Mesenchymal stem cell (in vitro differentiated cells and primary cell): ENCODE data around the gene ADGRF5.

Source experiments
- DNase-seq: peaks from one replicate; pipeline ENCODE4 v3.0.0-alpha.2; 2013
- H2AFZ ChIP-seq: one replicate; pipeline ENCODE4 v1.6.1; 2013; ENCODE audit warnings: low read depth, mild to moderate bottlenecking, control low read depth, inconsistent platforms, low read length, moderate library complexity
- H2AK5ac ChIP-seq: 2 replicates; pipeline ENCODE4 v1.6.1; 2013; ENCODE audit warnings: low read length, moderate library complexity, mild to moderate bottlenecking, inconsistent platforms; ENCODE audit not compliant: severe bottlenecking
- H2BK120ac ChIP-seq: one replicate; pipeline ENCODE4 v1.6.1; 2013; ENCODE audit warnings: low read depth, mild to moderate bottlenecking, inconsistent platforms, low read length, moderate library complexity
- H2BK12ac ChIP-seq, 2 experiments: one replicate each; pipeline ENCODE4 v1.6.1; 2013; ENCODE audit warnings: inconsistent platforms in 2 of 2, low read length in 2 of 2, mild to moderate bottlenecking in 2 of 2, moderate library complexity in 2 of 2, control low read depth in 1 of 2
- H2BK15ac ChIP-seq: one replicate; pipeline ENCODE4 v1.6.1; 2013; ENCODE audit warnings: mild to moderate bottlenecking, low read depth, inconsistent platforms; ENCODE audit not compliant: poor library complexity, severe bottlenecking
- H2BK5ac ChIP-seq: 2 replicates; pipeline ENCODE4 v1.6.1; 2013; ENCODE audit warnings: low read depth, mild to moderate bottlenecking, low read length, control low read depth, inconsistent platforms; ENCODE audit not compliant: poor library complexity, severe bottlenecking
- H3K14ac ChIP-seq, 2 experiments: one replicate each; pipeline ENCODE4 v1.6.1; 2013; ENCODE audit warnings: inconsistent platforms in 2 of 2, low read length in 2 of 2, control low read depth in 1 of 2, mild to moderate bottlenecking in 1 of 2, moderate library complexity in 1 of 2
- H3K18ac ChIP-seq, 2 experiments: one replicate each; pipeline ENCODE4 v1.6.1; 2013; ENCODE audit warnings: inconsistent platforms in 2 of 2, low read length in 2 of 2, control low read depth in 1 of 2, low read depth in 1 of 2, mild to moderate bottlenecking in 1 of 2
- H3K23ac ChIP-seq, 2 experiments: one replicate each; pipeline ENCODE4 v1.6.1; 2013; ENCODE audit warnings: inconsistent platforms in 2 of 2, low read length in 2 of 2, mild to moderate bottlenecking in 2 of 2, moderate library complexity in 2 of 2, control low read depth in 1 of 2
- H3K27ac ChIP-seq: 2 replicates; pipeline ENCODE4 v1.5.1; 2013; ENCODE audit warnings: mild to moderate bottlenecking, moderate library complexity, low read length, control low read depth, inconsistent platforms; ENCODE audit not compliant: poor library complexity, severe bottlenecking
- H3K27me3 ChIP-seq, 2 experiments: 2 replicates each; pipeline versions ENCODE4 v1.6.1 to v1.7.0; 2013; ENCODE audit warnings: low read length in 2 of 2, mild to moderate bottlenecking in 2 of 2, moderate library complexity in 2 of 2, control low read depth in 1 of 2, inconsistent platforms in 1 of 2; ENCODE audit not compliant: control insufficient read depth in 1 of 2, insufficient read depth in 1 of 2
- H3K36me3 ChIP-seq, 2 experiments: 2 replicates each; pipeline versions ENCODE4 v1.6.1 to v1.7.0; 2013; ENCODE audit warnings: low read length in 2 of 2, control low read depth in 1 of 2, inconsistent platforms in 1 of 2, low read depth in 1 of 2, mild to moderate bottlenecking in 1 of 2; ENCODE audit not compliant: insufficient read depth in 2 of 2, control insufficient read depth in 1 of 2
- H3K4ac ChIP-seq, 2 experiments: one replicate each; pipeline ENCODE4 v1.6.1; 2013; ENCODE audit warnings: inconsistent platforms in 2 of 2, low read length in 2 of 2, mild to moderate bottlenecking in 2 of 2, moderate library complexity in 2 of 2, control low read depth in 1 of 2, low read depth in 1 of 2
- H3K4me1 ChIP-seq: 2 replicates; pipeline ENCODE4 v1.6.1; 2013; ENCODE audit warnings: low read depth, low read length, control low read depth; ENCODE audit not compliant: control insufficient read depth, insufficient read depth
- H3K4me2 ChIP-seq: 2 replicates; pipeline ENCODE4 v1.6.1; 2013; ENCODE audit warnings: low read length, mild to moderate bottlenecking, inconsistent platforms; ENCODE audit not compliant: poor library complexity, severe bottlenecking
- H3K4me3 ChIP-seq, 2 experiments: 2 replicates each; pipeline versions ENCODE4 v1.5.1 to v1.7.0; 2013; ENCODE audit warnings: low read length in 2 of 2, mild to moderate bottlenecking in 2 of 2, control low read depth in 1 of 2, low read depth in 1 of 2; ENCODE audit not compliant: insufficient read depth in 1 of 2
- H3K79me1 ChIP-seq: replicated peaks from 2 replicates; pipeline ENCODE4 v1.6.1; 2013; ENCODE audit warnings: mild to moderate bottlenecking, control low read depth, low read length, inconsistent platforms; ENCODE audit not compliant: poor library complexity, severe bottlenecking
- H3K9ac ChIP-seq: 2 replicates; pipeline ENCODE4 v1.7.0; 2013; ENCODE audit warnings: mild to moderate bottlenecking, low read length, moderate library complexity
- H3K9me3 ChIP-seq: 2 replicates; pipeline ENCODE4 v1.7.0; 2013; ENCODE audit warnings: mild to moderate bottlenecking, low read length; ENCODE audit not compliant: control insufficient read depth
- H4K8ac ChIP-seq: one replicate; pipeline ENCODE4 v1.6.1; 2013; ENCODE audit warnings: inconsistent platforms, mild to moderate bottlenecking, low read length, moderate library complexity
- H4K91ac ChIP-seq: one replicate; pipeline ENCODE4 v1.6.1; 2013; ENCODE audit warnings: mild to moderate bottlenecking, low read length, inconsistent platforms
- WGBS: methylation state at CpG from one replicate; pipeline ENCODE4 v1.1.7; 2013; ENCODE audit warnings: mixed read lengths; 5-methylcytosine and 5-hydroxymethylcytosine counted together

ADGRF5 gene

GRCh38 chr6:46903175-46903574 lies 18.6 kb downstream of the ADGRF5 start:
- H2AK5ac ChIP-seq: no peak overlapping the region
- peaks cover 0 to 21% of the 10 kb centered on the region in 2 experiments for H3K27me3 ChIP-seq
- 52% methylated on average over 4 of the region's 4 CpGs for WGBS
- H4K8ac ChIP-seq: no peak overlapping the region
- H2BK15ac ChIP-seq: no peak overlapping the region
- no peak overlapping the region for H3K23ac ChIP-seq
- H3K4me1 ChIP-seq: peaks cover 2% of the 10 kb centered on the region
- no peaks in the 10 kb centered on the region for H3K36me3 ChIP-seq
- H4K91ac ChIP-seq: no peak overlapping the region
- DNase-seq: peak; percentile 33
- H3K9ac ChIP-seq: no peak overlapping the region
- H3K4me2 ChIP-seq: no peak overlapping the region
- no peaks in the 10 kb centered on the region for H3K79me1 ChIP-seq
- H2BK5ac ChIP-seq: no peak overlapping the region
- no peak overlapping the region for H3K27ac ChIP-seq
- no peak overlapping the region for H2AFZ ChIP-seq
- H3K18ac ChIP-seq: no peak overlapping the region
- no peak overlapping the region for H2BK120ac ChIP-seq
- no peak overlapping the region for H3K4ac ChIP-seq
- H3K4me3 ChIP-seq: no peak overlapping the region
- H3K14ac ChIP-seq: no peak overlapping the region
- no peaks in the 10 kb centered on the region for H3K9me3 ChIP-seq
- H2BK12ac ChIP-seq: peak overlapping the region in 1 of 2 experiments; percentile 17

DNA sequence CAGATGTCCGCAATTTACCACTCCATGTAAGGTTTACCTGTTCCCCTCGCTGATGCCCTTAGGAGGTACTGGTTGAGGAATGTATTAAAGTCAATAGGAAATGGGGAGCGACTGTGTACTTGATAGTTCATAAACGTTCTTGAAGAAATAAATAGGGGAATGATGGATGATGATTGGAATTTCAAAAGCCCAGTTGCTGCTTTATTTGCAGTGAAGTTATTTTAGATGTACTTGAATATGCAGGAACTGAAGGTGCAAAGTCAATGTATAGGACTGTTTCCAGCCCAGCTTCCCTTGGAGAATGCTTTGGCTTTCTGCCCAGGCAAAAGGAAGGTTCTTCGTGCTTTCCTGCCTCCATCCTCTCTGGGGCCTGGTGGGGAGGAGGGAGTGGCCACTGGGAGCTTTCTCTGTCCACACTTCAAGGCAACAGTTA lies 19.8 kb downstream of the ADGRF5 start:
- H4K91ac ChIP-seq: no peak overlapping the region
- H4K8ac ChIP-seq: no peak overlapping the region
- no peak for DNase-seq
- H2BK5ac ChIP-seq: no peak overlapping the region
- H3K23ac ChIP-seq: no peak overlapping the region
- no peak overlapping the region for H3K4me3 ChIP-seq
- WGBS: 65% methylated on average over 5 of the region's 5 CpGs
- H3K36me3 ChIP-seq: no peaks in the 10 kb centered on the region
- H3K27ac ChIP-seq: no peak overlapping the region
- H3K4ac ChIP-seq: no peak overlapping the region
- H2AK5ac ChIP-seq: no peak overlapping the region
- H3K9me3 ChIP-seq: no peaks in the 10 kb centered on the region
- no peak overlapping the region for H3K14ac ChIP-seq
- H2BK120ac ChIP-seq: no peak overlapping the region
- H2BK15ac ChIP-seq: no peak overlapping the region
- H3K4me2 ChIP-seq: no peak overlapping the region
- no peak overlapping the region for H2AFZ ChIP-seq
- H3K9ac ChIP-seq: no peak overlapping the region
- H3K18ac ChIP-seq: no peak overlapping the region
- peaks cover 0 to 21% of the 10 kb centered on the region in 2 experiments for H3K27me3 ChIP-seq
- no peaks in the 10 kb centered on the region for H3K79me1 ChIP-seq
- peaks cover 2% of the 10 kb centered on the region for H3K4me1 ChIP-seq
- peak overlapping the region in 1 of 2 experiments; percentile 29 for H2BK12ac ChIP-seq

DNA sequence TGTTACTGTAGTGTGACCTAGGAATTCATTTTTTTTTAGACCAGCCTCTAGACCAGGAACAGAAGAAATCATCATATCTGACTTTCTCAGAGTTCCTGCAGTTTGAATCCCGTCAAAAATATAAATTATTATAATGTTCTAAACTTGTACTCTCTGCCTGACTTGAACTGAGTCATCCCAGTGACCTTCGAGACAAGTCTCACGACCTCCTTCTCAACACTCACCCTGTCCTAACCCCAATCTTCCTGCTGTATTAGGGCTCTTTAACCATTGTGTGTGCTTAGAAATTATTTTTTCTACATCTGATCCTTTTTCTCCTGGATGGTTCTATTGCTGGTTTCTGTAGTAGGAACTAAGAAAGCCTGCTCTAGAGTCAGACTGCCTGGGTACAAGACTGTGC lies 21.5 kb downstream of the ADGRF5 start:
- Histone ChIP-seq H3K9ac (no peak overlapping the region), H4K91ac (no peak overlapping the region), H4K8ac (no peak overlapping the region), H3K4me2 (no peak overlapping the region), H2BK120ac (no peak overlapping the region), H3K36me3 (no peaks in the 10 kb centered on the region), H2BK12ac (no peak overlapping the region), H3K4me3 (no peak overlapping the region), H3K27ac (no peak overlapping the region), H3K4me1 (peaks cover 2% of the 10 kb centered on the region), H3K79me1 (no peaks in the 10 kb centered on the region), H3K18ac (no peak overlapping the region), H2BK5ac (no peak overlapping the region), H3K23ac (no peak overlapping the region), H3K4ac (no peak overlapping the region), H3K27me3 (peaks cover 0 to 26% of the 10 kb centered on the region in 2 experiments), H2AFZ (no peak overlapping the region), H3K14ac (no peak overlapping the region), H3K9me3 (no peaks in the 10 kb centered on the region), H2BK15ac (no peak overlapping the region), H2AK5ac (no peak overlapping the region)
- peak; percentile 14 for DNase-seq
- WGBS: no CpG with 5 or more reads among the region's 3 CpGs

GRCh38 chr6:46899659-46900058 lies 22.1 kb downstream of the ADGRF5 start:
- Histone ChIP-seq H2BK120ac (no peak overlapping the region), H3K9me3 (no peaks in the 10 kb centered on the region), H2BK15ac (no peak overlapping the region), H3K14ac (no peak overlapping the region), H3K4ac (no peak overlapping the region), H4K8ac (no peak overlapping the region), H3K9ac (no peak overlapping the region), H3K27ac (no peak overlapping the region), H2BK12ac (peak overlapping the region in 1 of 2 experiments; percentile 11), H3K4me2 (no peak overlapping the region), H3K27me3 (peaks cover 0 to 26% of the 10 kb centered on the region in 2 experiments), H3K4me1 (peaks cover 2% of the 10 kb centered on the region), H3K23ac (no peak overlapping the region), H3K4me3 (no peak overlapping the region), H2AK5ac (no peak overlapping the region), H2BK5ac (no peak overlapping the region), H4K91ac (no peak overlapping the region), H3K36me3 (no peaks in the 10 kb centered on the region), H3K79me1 (no peaks in the 10 kb centered on the region), H2AFZ (no peak overlapping the region), H3K18ac (no peak overlapping the region)
- peak; percentile 18 for DNase-seq
- WGBS: 59% methylated on average over 4 of the region's 4 CpGs
